Measurements from ENCODE around the gene SETSIP. TPM values are rescaled to one million over a fixed set of nuclear protein-coding genes. Genes with fewer than 3 reads are reported as not detected.
"Not testable (repeated sequence)": the region's sequence is repeated elsewhere in the genome, so short reads cannot be mapped to it uniquely, and the experiment has no call there.

SETSIP gene
- total RNA-seq, 6 experiments from 2014 or later: not detected

DNA sequence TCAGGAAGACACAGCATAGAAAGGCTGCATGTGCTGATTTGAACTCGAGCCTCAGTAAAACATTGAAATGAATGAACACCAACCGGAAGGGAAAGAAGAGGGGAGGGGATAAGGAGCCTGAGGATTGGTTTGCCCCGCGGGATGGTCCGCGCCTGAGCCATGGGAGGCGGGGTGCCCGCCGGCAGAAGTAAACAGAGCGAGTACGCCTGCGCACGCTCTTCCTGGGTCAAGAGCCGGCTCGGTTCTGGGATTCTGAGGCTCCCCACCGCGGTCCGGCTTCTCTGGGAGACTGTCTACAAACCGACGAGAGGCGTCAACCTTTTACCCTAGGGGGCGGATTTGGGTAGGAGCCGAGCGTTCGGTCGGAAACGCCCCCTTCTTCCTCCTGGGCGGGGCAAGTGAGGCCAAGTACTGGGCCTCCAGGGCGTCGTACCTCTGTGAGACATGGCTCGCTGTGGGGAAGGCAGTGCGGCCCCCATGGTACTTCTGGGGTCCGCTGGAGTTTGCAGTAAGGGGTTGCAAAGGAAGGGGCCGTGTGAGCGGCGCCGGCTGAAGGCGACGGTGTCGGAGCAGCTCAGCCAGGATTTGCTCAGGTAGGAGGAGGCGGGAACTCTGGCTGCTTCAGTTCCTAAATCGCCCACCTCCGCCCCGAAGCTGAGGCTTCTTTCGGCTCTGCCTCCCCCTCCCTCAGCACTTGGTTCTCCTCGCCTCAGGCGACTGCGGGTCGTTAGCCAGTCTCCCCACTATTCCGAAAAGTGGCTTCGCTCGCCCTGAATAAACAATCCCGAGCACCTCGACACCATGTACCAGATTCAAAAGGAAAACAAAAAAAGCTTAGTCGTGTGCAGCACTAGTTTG is 5.1 kb upstream of the SETSIP start, which contains the start of gene BTBD8:
TSS of gene BTBD8 (plus strand) at position 218 of the 858 bp plus-strand sequence. CDS start at position 445, 227 bp downstream.
- peak within 1 kb of the TSS; percentile 79 for H3K27ac Mint-ChIP-seq

DNA sequence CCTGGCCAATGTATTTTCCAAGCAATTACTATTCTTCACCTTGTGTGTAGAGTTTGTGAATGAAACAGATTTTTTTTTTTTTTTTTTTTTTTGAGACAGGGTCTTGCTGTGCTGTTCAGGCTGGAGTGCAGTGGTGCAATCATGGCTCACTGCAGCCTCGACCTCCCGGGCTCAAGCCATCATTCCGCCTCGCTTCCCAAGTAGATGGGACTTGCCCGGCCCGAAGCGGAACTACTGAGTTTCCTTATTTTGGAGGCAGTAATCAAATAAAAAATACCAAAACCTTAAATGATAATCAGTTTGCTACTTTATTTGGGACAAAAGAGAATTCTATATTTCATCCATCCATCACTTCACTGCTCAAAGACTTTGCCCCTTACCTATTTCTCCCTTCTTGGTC is 4.2 kb upstream of the SETSIP start:
- Mint-ChIP-seq H3K9me3 (no peaks in the 10 kb centered on the region), H3K27ac (no peak overlapping the region), H3K36me3 (ENCODE audit: low read depth) (no peaks in the 10 kb centered on the region), H3K4me3 (peak overlapping the region; percentile 92), H3K27me3 (ENCODE audit: insufficient read depth) (peaks cover under 1% of the 10 kb centered on the region), H3K4me1 (ENCODE audit: low read depth) (peaks cover 6% of the 10 kb centered on the region)
- TF ChIP-seq, protein P1, sequence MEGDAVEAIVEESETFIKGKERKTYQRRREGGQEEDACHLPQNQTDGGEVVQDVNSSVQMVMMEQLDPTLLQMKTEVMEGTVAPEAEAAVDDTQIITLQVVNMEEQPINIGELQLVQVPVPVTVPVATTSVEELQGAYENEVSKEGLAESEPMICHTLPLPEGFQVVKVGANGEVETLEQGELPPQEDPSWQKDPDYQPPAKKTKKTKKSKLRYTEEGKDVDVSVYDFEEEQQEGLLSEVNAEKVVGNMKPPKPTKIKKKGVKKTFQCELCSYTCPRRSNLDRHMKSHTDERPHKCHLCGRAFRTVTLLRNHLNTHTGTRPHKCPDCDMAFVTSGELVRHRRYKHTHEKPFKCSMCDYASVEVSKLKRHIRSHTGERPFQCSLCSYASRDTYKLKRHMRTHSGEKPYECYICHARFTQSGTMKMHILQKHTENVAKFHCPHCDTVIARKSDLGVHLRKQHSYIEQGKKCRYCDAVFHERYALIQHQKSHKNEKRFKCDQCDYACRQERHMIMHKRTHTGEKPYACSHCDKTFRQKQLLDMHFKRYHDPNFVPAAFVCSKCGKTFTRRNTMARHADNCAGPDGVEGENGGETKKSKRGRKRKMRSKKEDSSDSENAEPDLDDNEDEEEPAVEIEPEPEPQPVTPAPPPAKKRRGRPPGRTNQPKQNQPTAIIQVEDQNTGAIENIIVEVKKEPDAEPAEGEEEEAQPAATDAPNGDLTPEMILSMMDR (IDR thresholded peaks at IDR 0.05): no peak
- DNase-seq: no peak

More for the DNA sequence above, 5.1 kb upstream of the SETSIP start, which contains the start of gene BTBD8:
- peak; percentile 70 for DNase-seq
- Mint-ChIP-seq H3K27me3 (ENCODE audit: insufficient read depth) (no peaks in the 10 kb centered on the region; the same call in none of the 2 replicates), H3K4me1 (ENCODE audit: low read depth) (peaks cover 6% of the 10 kb centered on the region), H3K4me3 (peak within 1 kb of the TSS; percentile 92), H3K9me3 (peaks cover 7% of the 10 kb centered on the region), H3K36me3 (ENCODE audit: low read depth) (no peaks in the 10 kb centered on the region)
- TF ChIP-seq, protein P1 (IDR thresholded peaks at IDR 0.05): peak; percentile 27; the same call in 1 of the 2 replicates

DNA sequence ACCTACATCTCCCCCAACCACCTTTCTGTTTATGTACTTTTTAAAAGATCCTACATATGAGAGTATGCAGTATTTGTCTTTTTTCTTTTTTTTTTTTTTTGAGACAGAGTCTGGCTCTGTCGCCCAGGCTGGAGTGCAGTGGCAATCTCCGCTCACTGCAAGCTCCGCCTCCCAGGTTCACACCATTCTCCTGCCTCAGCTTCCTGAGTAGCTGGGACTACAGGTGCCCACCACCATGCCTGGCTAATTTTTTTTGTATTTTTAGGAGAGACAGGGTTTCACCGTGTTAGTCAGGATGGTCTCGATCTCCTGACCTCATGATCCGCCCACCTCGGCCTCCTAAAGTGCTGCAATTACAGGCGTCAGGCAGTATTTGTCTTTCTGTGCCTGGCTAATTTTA is 2.9 kb upstream of the SETSIP start:
- H3K4me1 Mint-ChIP-seq (ENCODE audit: low read depth); H3K27me3 Mint-ChIP-seq (ENCODE audit: insufficient read depth); H3K36me3 Mint-ChIP-seq (ENCODE audit: low read depth); DNase-seq; H3K27ac Mint-ChIP-seq; H3K4me3 Mint-ChIP-seq; H3K9me3 Mint-ChIP-seq: not testable (repeated sequence)

DNA sequence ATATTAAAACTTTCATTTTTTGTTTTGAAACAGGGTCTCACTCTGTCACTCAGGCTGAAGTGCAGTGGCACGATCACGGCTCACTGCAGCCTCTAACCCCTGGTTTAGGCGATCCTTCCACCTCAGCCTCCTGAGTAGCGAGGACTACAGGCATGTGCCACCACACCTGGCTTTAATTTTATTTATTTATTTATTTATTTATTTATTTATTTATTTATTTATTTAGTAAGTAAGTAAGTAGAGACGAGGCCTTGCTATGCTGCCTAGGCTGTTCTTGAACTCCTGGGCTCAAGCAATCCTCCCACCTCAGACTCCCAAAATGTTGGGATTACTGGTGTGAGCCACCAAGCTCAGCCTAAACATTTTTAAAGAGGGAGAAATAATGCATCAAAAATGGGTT is 1.2 kb upstream of the SETSIP start:
- peaks cover 6% of the 10 kb centered on the region for H3K4me1 Mint-ChIP-seq (ENCODE audit: low read depth)
- TF ChIP-seq, protein P1 (IDR thresholded peaks at IDR 0.05): no peak
- peaks cover 5% of the 10 kb centered on the region for H3K27me3 Mint-ChIP-seq (ENCODE audit: insufficient read depth)
- H3K27ac Mint-ChIP-seq: no peak overlapping the region
- no peak for DNase-seq
- no peak overlapping the region for H3K4me3 Mint-ChIP-seq
- no peaks in the 10 kb centered on the region for H3K36me3 Mint-ChIP-seq (ENCODE audit: low read depth)
- H3K9me3 Mint-ChIP-seq: no peaks in the 10 kb centered on the region

DNA sequence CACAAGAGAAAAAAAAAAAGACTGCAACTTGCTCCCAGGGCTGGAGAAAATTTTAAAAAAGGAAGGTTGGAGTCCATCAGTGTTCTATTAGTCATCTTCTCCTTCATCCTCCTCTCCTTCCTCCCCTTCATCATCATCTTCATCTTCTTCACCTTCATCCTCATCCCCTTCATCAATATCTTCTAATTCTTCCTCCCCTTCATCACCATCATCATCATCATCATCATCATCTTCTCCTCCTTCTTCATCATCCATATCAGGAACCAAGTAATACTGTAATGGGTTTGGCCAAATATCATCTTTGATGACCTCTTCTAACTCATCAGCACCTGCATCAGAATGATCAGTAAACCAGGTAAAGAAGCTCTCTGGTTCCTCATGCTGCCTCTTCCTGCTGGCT is 765 bp downstream of the SETSIP start:
- not testable (repeated sequence) for H3K4me1 Mint-ChIP-seq (ENCODE audit: low read depth); H3K36me3 Mint-ChIP-seq (ENCODE audit: low read depth); DNase-seq; H3K27ac Mint-ChIP-seq; H3K27me3 Mint-ChIP-seq (ENCODE audit: insufficient read depth); H3K9me3 Mint-ChIP-seq; H3K4me3 Mint-ChIP-seq

DNA sequence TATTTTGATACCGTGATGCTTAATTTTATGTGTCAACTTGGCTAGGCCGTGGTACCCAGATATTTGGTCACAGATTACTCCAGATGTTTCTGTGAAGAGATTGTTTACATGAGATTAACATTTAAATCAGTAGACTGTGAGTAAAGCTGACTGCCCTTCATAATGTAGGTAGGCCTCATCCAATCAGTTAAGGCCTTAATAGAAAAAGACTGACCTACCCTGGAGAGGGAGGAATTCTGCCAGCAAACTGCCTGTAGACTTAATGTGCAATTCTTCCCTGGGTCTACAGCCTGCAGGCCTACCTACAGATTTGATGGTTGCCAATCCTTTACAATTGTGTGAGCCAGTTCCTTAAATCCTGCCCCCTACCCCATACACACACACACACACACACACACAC is 4.3 kb downstream of the SETSIP start:
- Mint-ChIP-seq H3K27ac (no peak overlapping the region), H3K36me3 (ENCODE audit: low read depth) (no peaks in the 10 kb centered on the region), H3K4me3 (no peak overlapping the region), H3K4me1 (ENCODE audit: low read depth) (no peaks in the 10 kb centered on the region), H3K9me3 (no peaks in the 10 kb centered on the region), H3K27me3 (ENCODE audit: insufficient read depth) (peaks cover 5% of the 10 kb centered on the region)
- TF ChIP-seq, protein P1 (IDR thresholded peaks at IDR 0.05): no peak
- no peak for DNase-seq
